HepG2 (cell line): ENCODE measurements around the gene CCDC157. TPM values are rescaled to one million over a fixed set of nuclear protein-coding genes. Genes with fewer than 3 reads are reported as not detected.

Experiments
- AHR ChIP-seq: IDR thresholded peaks from 2 replicates; pipeline ENCODE4 v1.6.1; 2018; ENCODE audit warnings: missing genetic modification reagents, missing compliant biosample characterization
- ATF7 ChIP-seq, 2 experiments: fragments of 450-650 bp in 1 of 2; sonication (generic) in 1 of 2; formaldehyde crosslinking in 1 of 2; IDR thresholded peaks; 2 replicates each; pipeline versions ENCODE4 v1.4.0 to v1.6.1; 2016 to 2020; ENCODE audit warnings: antibody characterized with exemption in 1 of 2, mild to moderate bottlenecking in 1 of 2, missing genetic modification reagents in 1 of 2
- EED ChIP-seq: sonication (generic); formaldehyde crosslinking; IDR thresholded peaks from 2 replicates; pipeline ENCODE4 v1.5.0; 2020; ENCODE audit warnings: mild to moderate bottlenecking, missing genetic modification reagents
- HDAC2 ChIP-seq: sonication (generic); formaldehyde crosslinking; IDR thresholded peaks from 2 replicates; pipeline ENCODE4 v1.4.0; 2020; ENCODE audit warnings: missing genetic modification reagents
- MEIS1 ChIP-seq: sonication (generic); formaldehyde crosslinking; IDR thresholded peaks from 2 replicates; pipeline ENCODE4 v1.9.0; 2021; ENCODE audit warnings: mild to moderate bottlenecking, missing genetic modification reagents, moderate library complexity, borderline replicate concordance
- NCOA2 ChIP-seq: sonication (generic); formaldehyde crosslinking; IDR thresholded peaks from 2 replicates; pipeline ENCODE4 v1.8.0; 2022; ENCODE audit warnings: inconsistent platforms
- RORA ChIP-seq: sonication (generic); formaldehyde crosslinking; IDR thresholded peaks from 2 replicates; pipeline ENCODE4 v1.5.0; 2020; ENCODE audit warnings: mild to moderate bottlenecking, missing genetic modification reagents, moderate library complexity
- SIN3B ChIP-seq: fragments of 150-350 bp; IDR thresholded peaks from 2 replicates; pipeline ENCODE4 v1.6.1; 2014; ENCODE audit warnings: low read length
- SMYD3 ChIP-seq: sonication (generic); formaldehyde crosslinking; IDR thresholded peaks from 2 replicates; pipeline ENCODE4 v1.8.1; 2023; ENCODE audit warnings: mild to moderate bottlenecking, missing genetic modification reagents
- ZFY ChIP-seq: sonication (generic); formaldehyde crosslinking; IDR thresholded peaks from 2 replicates; pipeline ENCODE4 v1.4.0; 2020; ENCODE audit warnings: missing genetic modification reagents
- ZNF136 ChIP-seq: sonication (generic); formaldehyde crosslinking; IDR thresholded peaks from 2 replicates; pipeline ENCODE4 v1.8.1; 2022; ENCODE audit warnings: low read depth, mild to moderate bottlenecking, moderate library complexity, missing genetic modification reagents
- ZSCAN9 ChIP-seq: IDR thresholded peaks from 2 replicates; pipeline ENCODE4 v1.6.1; 2016; ENCODE audit warnings: borderline replicate concordance
- polyA plus RNA-seq, 8 experiments: library from polyadenylated mRNA; depleted of rRNA in 3 of 8; stranded (reverse) in 7 of 8; unstranded in 1 of 8; fragments of >200 nt; fragmentation: Illumina TruSeq in 4 of 8; extraction: Trizol in 4 of 8; gene quantifications; 2 replicates each; pipeline versions ENCODE4 v1.2.1 to v1.2.3, GENCODE V29; 2011 to 2016; ENCODE audit warnings: low read depth in 4 of 8, missing spikeins in 1 of 8, mixed read lengths in 1 of 8; ENCODE audit not compliant: insufficient read depth in 1 of 8
- total RNA-seq, 5 experiments: library from RNA; depleted of rRNA; stranded (reverse); fragments of >200 nt; fragmentation: Illumina TruSeq; extraction: Trizol; gene quantifications; 2 replicates each; pipeline ENCODE4 v1.2.3, GENCODE V29; 2016; ENCODE audit warnings: low read depth in 1 of 5
- TF ChIP-seq, protein P1 (sequence below): sonication (generic); formaldehyde crosslinking; IDR thresholded peaks from one replicate; pipeline ENCODE4 v1.5.1; 2020; ENCODE audit warnings: mild to moderate bottlenecking, missing genetic modification reagents; ENCODE audit errors: not compliant biosample characterization
- TF ChIP-seq, protein P2 (sequence below): sonication (generic); formaldehyde crosslinking; IDR thresholded peaks from 2 replicates; pipeline ENCODE4 v1.8.1; 2023; ENCODE audit warnings: mild to moderate bottlenecking, missing genetic modification reagents, borderline replicate concordance
- TF ChIP-seq, protein P3 (sequence below): fragments of 450-650 bp; IDR thresholded peaks from 2 replicates; pipeline ENCODE4 v1.6.1; 2017; ENCODE audit warnings: mild to moderate bottlenecking
- TF ChIP-seq, protein P4 (sequence below): sonication (generic); formaldehyde crosslinking; conservative IDR thresholded peaks from 2 replicates; pipeline ENCODE4 v1.8.0; 2022; ENCODE audit warnings: missing genetic modification reagents

Gene CCDC157
- total and polyA plus RNA-seq, 2 of the 13 experiments (the other 11 are each of a cell fraction or from before 2014, with no cell fraction given), result 1.4 to 1.6 TPM

DNA sequence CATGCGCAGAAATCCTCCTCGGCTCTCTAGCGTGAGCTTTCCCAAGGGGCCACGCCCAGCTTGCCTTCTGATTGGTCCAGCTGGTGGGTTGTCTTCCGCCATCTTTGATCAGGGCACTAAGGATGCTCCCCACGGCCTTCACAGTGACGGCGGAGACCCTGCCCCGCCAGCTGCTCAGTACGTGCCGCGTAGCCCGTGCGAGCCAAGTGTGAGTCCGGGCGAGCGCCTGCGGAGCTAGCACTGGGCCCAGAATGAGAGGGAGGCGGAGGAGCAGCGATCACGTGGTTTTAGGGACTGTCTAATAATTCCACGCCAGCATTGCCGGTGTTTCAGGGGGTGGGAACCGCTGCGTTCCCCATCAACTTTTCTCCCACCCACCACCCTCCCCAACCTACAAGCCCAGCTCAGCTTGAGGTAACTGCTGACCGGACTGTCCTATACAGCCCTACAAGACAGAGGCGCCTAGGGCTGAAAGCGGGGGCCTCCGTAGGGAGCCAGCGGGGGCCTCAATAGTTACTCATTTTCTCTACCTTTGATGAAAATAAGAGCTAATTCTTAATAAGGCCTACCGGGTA lies 67.2 kb downstream of the CCDC157 start (continued):
- TF ChIP-seq, protein P1, sequence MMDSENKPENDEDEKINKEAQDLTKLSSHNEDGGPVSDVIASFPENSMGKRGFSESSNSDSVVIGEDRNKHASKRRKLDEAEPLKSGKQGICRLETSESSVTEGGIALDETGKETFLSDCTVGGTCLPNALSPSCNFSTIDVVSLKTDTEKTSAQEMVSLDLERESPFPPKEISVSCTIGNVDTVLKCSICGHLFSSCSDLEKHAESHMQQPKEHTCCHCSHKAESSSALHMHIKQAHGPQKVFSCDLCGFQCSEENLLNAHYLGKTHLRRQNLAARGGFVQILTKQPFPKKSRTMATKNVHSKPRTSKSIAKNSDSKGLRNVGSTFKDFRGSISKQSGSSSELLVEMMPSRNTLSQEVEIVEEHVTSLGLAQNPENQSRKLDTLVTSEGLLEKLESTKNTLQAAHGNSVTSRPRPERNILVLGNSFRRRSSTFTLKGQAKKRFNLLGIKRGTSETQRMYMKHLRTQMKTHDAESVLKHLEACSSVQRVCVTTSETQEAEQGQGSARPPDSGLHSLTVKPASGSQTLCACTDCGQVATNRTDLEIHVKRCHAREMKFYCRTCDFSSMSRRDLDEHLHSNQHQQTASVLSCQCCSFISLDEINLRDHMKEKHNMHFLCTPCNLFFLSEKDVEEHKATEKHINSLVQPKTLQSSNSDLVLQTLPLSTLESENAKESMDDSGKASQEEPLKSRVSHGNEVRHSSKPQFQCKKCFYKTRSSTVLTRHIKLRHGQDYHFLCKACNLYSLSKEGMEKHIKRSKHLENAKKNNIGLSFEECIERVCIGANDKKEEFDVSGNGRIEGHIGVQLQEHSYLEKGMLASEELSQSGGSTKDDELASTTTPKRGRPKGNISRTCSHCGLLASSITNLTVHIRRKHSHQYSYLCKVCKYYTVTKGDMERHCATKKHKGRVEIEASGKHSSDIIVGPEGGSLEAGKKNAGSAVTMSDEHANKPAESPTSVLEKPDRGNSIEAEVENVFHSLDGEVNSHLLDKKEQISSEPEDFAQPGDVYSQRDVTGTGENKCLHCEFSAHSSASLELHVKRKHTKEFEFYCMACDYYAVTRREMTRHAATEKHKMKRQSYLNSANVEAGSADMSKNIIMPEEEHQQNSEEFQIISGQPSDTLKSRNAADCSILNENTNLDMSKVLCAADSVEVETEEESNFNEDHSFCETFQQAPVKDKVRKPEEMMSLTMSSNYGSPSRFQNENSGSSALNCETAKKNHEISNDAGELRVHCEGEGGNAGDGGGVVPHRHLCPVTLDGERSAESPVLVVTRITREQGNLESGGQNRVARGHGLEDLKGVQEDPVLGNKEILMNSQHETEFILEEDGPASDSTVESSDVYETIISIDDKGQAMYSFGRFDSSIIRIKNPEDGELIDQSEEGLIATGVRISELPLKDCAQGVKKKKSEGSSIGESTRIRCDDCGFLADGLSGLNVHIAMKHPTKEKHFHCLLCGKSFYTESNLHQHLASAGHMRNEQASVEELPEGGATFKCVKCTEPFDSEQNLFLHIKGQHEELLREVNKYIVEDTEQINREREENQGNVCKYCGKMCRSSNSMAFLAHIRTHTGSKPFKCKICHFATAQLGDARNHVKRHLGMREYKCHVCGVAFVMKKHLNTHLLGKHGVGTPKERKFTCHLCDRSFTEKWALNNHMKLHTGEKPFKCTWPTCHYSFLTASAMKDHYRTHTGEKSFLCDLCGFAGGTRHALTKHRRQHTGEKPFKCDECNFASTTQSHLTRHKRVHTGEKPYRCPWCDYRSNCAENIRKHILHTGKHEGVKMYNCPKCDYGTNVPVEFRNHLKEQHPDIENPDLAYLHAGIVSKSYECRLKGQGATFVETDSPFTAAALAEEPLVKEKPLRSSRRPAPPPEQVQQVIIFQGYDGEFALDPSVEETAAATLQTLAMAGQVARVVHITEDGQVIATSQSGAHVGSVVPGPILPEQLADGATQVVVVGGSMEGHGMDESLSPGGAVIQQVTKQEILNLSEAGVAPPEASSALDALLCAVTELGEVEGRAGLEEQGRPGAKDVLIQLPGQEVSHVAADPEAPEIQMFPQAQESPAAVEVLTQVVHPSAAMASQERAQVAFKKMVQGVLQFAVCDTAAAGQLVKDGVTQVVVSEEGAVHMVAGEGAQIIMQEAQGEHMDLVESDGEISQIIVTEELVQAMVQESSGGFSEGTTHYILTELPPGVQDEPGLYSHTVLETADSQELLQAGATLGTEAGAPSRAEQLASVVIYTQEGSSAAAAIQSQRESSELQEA (CRISPR knock-in tag), result no peak
- TF ChIP-seq, protein P2, sequence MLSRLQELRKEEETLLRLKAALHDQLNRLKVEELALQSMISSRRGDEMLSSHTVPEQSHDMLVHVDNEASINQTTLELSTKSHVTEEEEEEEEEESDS (CRISPR knock-in tag), result no peak
- TF ChIP-seq ZFY, result peak; percentile 94
- no peak for TF ChIP-seq RORA (CRISPR knock-in tag)
- TF ChIP-seq ATF7 (IDR thresholded peaks at IDR 0.05), result no peak
- no peak for TF ChIP-seq ATF7 (CRISPR knock-in tag; IDR thresholded peaks at IDR 0.05)
- TF ChIP-seq NCOA2 (CRISPR knock-in tag), result 0 out of 2 replicates have a peak, but pooled peaks have one; percentile 32
- no peak for TF ChIP-seq SMYD3 (CRISPR knock-in tag)
- no peak; the same call in 1 of the 2 replicates for TF ChIP-seq MEIS1
- TF ChIP-seq SIN3B, result 0 out of 2 replicates have a peak, but pooled peaks have one; percentile 36
- peak; percentile 55; the same call in 1 of the 2 replicates for TF ChIP-seq HDAC2 (CRISPR knock-in tag)
- TF ChIP-seq, protein P3, sequence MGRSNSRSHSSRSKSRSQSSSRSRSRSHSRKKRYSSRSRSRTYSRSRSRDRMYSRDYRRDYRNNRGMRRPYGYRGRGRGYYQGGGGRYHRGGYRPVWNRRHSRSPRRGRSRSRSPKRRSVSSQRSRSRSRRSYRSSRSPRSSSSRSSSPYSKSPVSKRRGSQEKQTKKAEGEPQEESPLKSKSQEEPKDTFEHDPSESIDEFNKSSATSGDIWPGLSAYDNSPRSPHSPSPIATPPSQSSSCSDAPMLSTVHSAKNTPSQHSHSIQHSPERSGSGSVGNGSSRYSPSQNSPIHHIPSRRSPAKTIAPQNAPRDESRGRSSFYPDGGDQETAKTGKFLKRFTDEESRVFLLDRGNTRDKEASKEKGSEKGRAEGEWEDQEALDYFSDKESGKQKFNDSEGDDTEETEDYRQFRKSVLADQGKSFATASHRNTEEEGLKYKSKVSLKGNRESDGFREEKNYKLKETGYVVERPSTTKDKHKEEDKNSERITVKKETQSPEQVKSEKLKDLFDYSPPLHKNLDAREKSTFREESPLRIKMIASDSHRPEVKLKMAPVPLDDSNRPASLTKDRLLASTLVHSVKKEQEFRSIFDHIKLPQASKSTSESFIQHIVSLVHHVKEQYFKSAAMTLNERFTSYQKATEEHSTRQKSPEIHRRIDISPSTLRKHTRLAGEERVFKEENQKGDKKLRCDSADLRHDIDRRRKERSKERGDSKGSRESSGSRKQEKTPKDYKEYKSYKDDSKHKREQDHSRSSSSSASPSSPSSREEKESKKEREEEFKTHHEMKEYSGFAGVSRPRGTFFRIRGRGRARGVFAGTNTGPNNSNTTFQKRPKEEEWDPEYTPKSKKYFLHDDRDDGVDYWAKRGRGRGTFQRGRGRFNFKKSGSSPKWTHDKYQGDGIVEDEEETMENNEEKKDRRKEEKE, result no peak
- TF ChIP-seq, protein P4, sequence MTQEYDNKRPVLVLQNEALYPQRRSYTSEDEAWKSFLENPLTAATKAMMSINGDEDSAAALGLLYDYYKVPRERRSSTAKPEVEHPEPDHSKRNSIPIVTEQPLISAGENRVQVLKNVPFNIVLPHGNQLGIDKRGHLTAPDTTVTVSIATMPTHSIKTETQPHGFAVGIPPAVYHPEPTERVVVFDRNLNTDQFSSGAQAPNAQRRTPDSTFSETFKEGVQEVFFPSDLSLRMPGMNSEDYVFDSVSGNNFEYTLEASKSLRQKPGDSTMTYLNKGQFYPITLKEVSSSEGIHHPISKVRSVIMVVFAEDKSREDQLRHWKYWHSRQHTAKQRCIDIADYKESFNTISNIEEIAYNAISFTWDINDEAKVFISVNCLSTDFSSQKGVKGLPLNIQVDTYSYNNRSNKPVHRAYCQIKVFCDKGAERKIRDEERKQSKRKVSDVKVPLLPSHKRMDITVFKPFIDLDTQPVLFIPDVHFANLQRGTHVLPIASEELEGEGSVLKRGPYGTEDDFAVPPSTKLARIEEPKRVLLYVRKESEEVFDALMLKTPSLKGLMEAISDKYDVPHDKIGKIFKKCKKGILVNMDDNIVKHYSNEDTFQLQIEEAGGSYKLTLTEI (CRISPR knock-in tag), result no peak
- no peak for TF ChIP-seq EED (CRISPR knock-in tag)
- no peak for TF ChIP-seq ZNF136 (CRISPR knock-in tag)
- TF ChIP-seq ZSCAN9 (CRISPR knock-in tag), result peak; percentile 31; the same call in 1 of the 2 replicates
- TF ChIP-seq AHR (CRISPR knock-in tag), result 0 out of 2 replicates have a peak, but pooled peaks have one; percentile 20
